AG04450 (cell line): Measurements from ENCODE around the gene CSF3R. TPM values are rescaled to one million over a fixed set of nuclear protein-coding genes. Genes with fewer than 3 reads are reported as not detected.

Experiments
- CTCF ChIA-PET: fragments of 300-600, 350-600 bp; formaldehyde crosslinking; extraction: SDS; loops from one replicate; lab custom pipeline; 2022; ENCODE audit warnings: antibody characterized with exemption, inconsistent platforms; lab: Charles Lee
- POLR2A ChIA-PET: fragments of 350-600 bp; formaldehyde crosslinking; extraction: SDS; loops from one replicate; lab custom pipeline; 2021; ENCODE audit warnings: antibody characterized with exemption, inconsistent platforms; lab: Yijun Ruan, JAX
- DNase-seq: peaks from one replicate; pipeline ENCODE4 v3.0.0-alpha.2; 2011; ENCODE audit warnings: low read depth, low spot score
- H3K27ac ChIP-seq: one replicate; pipeline ENCODE4 v1.5.1; 2012; ENCODE audit warnings: low read depth, low read length, control low read depth
- H3K27me3 ChIP-seq: one replicate; pipeline ENCODE4 v1.6.0; 2012; ENCODE audit warnings: low read length; ENCODE audit not compliant: control insufficient read depth, insufficient read depth
- H3K4me3 ChIP-seq: 2 replicates; pipeline ENCODE4 v1.5.1; 2011; ENCODE audit warnings: mild to moderate bottlenecking, low read depth, low read length, control low read depth
- H3K9me3 ChIP-seq: 2 replicates; pipeline ENCODE4 v1.5.1; 2012; ENCODE audit warnings: low read length; ENCODE audit not compliant: control insufficient read depth, insufficient read depth
- CTCF ChIP-seq: IDR thresholded peaks from 2 replicates; pipeline ENCODE4 v1.5.1; 2011; ENCODE audit warnings: low read depth, low read length, control low read depth, inconsistent platforms
- polyA plus RNA-seq: library from polyadenylated mRNA; depleted of rRNA; stranded (reverse); fragments of >200 nt; gene quantifications from 2 replicates; pipeline ENCODE4 v1.2.3, GENCODE V29; 2011

CSF3R gene
- polyA plus RNA-seq, 1 experiment: not detected

DNA sequence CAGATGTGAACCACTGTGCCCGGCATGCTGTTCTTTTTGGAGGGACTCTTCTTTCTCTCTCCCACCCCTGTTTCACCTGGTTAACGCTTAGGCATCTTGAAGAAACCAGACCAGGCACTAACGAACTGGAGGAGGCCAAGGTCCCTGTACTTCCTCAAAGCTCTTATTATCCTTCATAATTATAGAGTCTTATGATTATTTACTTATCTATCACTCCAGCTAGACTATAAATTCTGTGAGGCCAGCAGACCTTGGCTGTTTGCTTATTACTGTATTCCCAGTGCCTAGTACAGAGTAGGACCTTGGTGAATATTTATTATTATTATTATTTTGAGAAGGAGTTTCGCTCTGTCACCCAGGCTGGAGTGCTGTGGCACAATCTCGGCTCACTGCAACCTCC lies 5.8 kb downstream of the CSF3R start:
- CTCF ChIA-PET: interaction anchor here (0.6 kb wide), 2 partner anchors 27 to 95 kb away, joined by 3 read pairs; no protein-coding TSS in a partner anchor
- no peak for TF ChIP-seq CTCF
- POLR2A ChIA-PET: no interaction called here
- peaks cover 33% of the 10 kb centered on the region for H3K27me3 ChIP-seq
- DNase-seq: no peak
- H3K9me3 ChIP-seq: no peaks in the 10 kb centered on the region
- H3K4me3 ChIP-seq: no peak overlapping the region
- H3K27ac ChIP-seq: no peak overlapping the region

DNA sequence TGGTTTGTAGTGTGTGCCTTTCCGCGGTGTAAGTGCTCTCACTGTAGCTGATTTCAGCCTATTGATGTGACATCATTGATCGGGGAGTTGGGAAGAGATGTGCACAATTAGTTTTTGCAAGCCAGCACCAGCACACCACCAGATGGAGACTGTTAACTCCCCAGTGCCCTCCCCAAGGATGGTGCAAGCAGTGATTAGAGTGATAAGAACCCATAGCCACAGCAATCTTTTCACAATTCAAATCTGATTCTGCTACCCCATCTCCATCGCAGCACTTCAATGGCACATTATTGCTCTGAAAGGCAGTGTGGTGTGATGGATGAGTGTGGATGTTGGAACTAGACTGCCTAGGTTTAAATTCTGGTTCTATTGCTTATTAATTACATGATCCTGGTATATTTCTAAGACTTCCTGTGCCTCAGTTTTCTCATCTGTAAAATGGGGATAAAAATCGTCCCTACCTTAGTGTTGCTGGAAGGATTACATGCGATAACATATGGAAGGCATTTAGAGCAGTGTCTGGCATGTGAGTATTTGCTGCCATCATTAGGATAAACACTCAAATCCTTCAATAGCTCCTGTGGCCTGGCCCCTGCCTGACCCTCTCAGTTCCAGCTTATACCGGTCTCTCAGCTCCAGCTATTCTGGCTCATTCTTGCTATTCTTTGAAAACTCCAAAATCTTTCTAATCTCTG lies 6.7 kb downstream of the CSF3R start:
- DNase-seq: no peak
- no peak overlapping the region for H3K27ac ChIP-seq
- no peak for TF ChIP-seq CTCF
- CTCF ChIA-PET: no interaction called here
- peaks cover 30% of the 10 kb centered on the region for H3K27me3 ChIP-seq
- H3K4me3 ChIP-seq: no peak overlapping the region
- POLR2A ChIA-PET: no interaction called here
- no peaks in the 10 kb centered on the region for H3K9me3 ChIP-seq

GRCh38 chr1:36475341-36475740 lies 7.4 kb downstream of the CSF3R start:
- H3K27ac ChIP-seq: no peak overlapping the region
- no peak overlapping the region for H3K4me3 ChIP-seq
- ChIA-PET POLR2A (no interaction called here), CTCF (no interaction called here)
- DNase-seq: no peak
- H3K27me3 ChIP-seq: peaks cover 26% of the 10 kb centered on the region
- no peaks in the 10 kb centered on the region for H3K9me3 ChIP-seq
- TF ChIP-seq CTCF: no peak

- Histone ChIP-seq H3K27ac (no peak overlapping the region), H3K4me3 (no peak overlapping the region), H3K9me3 (no peaks in the 10 kb centered on the region), H3K27me3 (peaks cover 13% of the 10 kb centered on the region)
- ChIA-PET POLR2A (no interaction called here), CTCF (no interaction called here)
- no peak for DNase-seq
- no peak for TF ChIP-seq CTCF
Measured at GRCh38 chr1:36472656-36473055, 10.1 kb downstream of the CSF3R start.

DNA sequence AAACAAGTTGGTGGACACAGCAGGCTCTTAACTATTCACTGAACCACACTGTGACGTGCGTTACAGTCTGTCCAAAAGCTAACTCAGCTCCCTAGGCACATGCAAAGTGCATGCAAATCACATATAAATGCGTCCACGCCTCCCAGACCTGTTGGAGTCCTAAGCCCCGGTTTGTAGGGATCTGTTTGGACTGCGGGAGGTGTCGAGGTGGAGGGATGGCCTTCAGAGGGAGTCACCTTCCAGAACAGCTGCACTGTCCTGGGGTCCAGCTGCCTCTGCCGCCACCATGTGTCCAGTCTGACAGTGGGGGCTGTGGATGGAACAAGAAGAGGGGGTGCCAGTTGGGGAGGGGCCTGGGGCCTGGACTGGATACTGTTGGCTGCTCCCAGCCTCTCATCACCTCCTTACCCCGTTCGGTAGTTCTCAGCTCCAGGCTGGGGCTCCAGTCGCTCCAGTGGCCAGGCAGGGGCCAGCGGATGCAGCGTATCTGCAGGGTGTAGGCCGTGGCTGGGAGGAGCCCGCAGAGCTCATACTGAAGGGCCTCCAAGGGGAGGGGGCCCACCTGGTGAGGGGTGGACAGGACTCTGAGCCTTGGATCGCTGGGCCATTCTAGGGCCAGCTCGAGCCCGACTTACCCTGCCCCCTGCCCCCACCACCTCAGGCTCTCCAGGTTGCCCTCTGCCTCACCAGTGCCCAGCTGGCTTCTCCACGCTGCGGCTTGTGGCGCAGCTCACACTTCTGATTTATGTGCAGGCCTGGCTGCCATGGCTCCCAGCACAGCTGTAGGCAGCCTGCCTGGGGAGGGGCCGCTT lies 10.7 kb downstream of the CSF3R start:
- ChIA-PET CTCF (no interaction called here), POLR2A (no interaction called here)
- no peak for DNase-seq
- H3K27ac ChIP-seq: no peak overlapping the region
- no peak for TF ChIP-seq CTCF
- H3K4me3 ChIP-seq: no peak overlapping the region
- peaks cover 13% of the 10 kb centered on the region for H3K27me3 ChIP-seq
- no peaks in the 10 kb centered on the region for H3K9me3 ChIP-seq
